Measurements from ENCODE around the gene C1QTNF6. TPM values are rescaled to one million over a fixed set of nuclear protein-coding genes. Genes with fewer than 3 reads are reported as not detected.

C1QTNF6 gene
- total and polyA plus RNA-seq, 2 of the 8 experiments (the other 6 are each of a cell fraction or from before 2014, with no cell fraction given), result 3.1 to 6.5 TPM

DNA sequence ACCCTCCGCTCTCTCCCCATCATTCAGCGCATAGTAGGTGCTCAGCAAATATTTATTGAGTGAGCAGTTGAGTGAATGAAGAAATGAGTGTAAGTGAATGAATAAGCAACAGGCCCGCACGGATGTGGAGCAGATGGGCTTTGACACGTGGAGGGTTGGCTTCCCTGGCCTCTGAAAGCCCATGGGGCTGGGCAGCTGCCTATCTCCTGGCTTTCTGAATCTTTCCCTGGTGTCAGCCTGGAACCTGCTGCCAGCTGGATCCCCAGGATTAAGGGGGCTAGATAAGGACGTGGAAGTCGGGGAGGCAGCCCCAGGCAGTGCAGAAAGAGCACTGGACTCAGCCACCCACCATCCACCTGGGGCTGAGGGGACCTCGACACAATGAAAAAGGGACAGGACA, 50.9 kb downstream of the C1QTNF6 start:
- H3K27ac ChIP-seq (ENCODE audit: low read depth, low read length), result no peak overlapping the region
- H3K4me2 ChIP-seq (ENCODE audit: insufficient read depth in 1 of 2, low read depth in 2 of 2, low read length in 2 of 2), result no peak overlapping the region
- peaks cover 0 to 2% of the 10 kb centered on the region in 2 experiments for H4K20me1 ChIP-seq (replicated peaks in 1 of 2; ENCODE audit: control insufficient read depth in 1 of 2, insufficient read depth in 2 of 2, low read length in 2 of 2)
- no peaks in the 10 kb centered on the region for H3K79me2 ChIP-seq (ENCODE audit: control insufficient read depth in 1 of 2, insufficient read depth in 2 of 2, low read length in 2 of 2)
- H4K5ac ChIP-seq (ENCODE audit: insufficient read length, low read depth, low read length), result no peak overlapping the region
- no peak overlapping the region for H3K18ac ChIP-seq (ENCODE audit: extremely low read depth, low read length)
- H2BK120ac ChIP-seq (replicated peaks; ENCODE audit: low read depth, low read length), result no peak overlapping the region
- H2BK15ac ChIP-seq (ENCODE audit: low read length), result no peak overlapping the region
- H2BK20ac ChIP-seq (ENCODE audit: low read length), result no peak overlapping the region
- DNase-seq (ENCODE audit: low read depth in 1 of 2, low spot score in 2 of 2) (no peak), FAIRE-seq (no peak)
- no peaks in the 10 kb centered on the region; a peak in 1 of 7 replicates for H3K27me3 ChIP-seq (replicated peaks in 1 of 4; ENCODE audit: control insufficient read depth in 3 of 4, extremely low read depth in 1 of 4, insufficient read depth in 3 of 4, low read length in 3 of 4)
- no peak overlapping the region for H2BK5ac ChIP-seq (ENCODE audit: low read depth, low read length)
- H2AK5ac ChIP-seq (ENCODE audit: low read depth, low read length), result no peak overlapping the region
- no peak overlapping the region for H4K91ac ChIP-seq (replicated peaks; ENCODE audit: insufficient read length, low read length)
- H3K56ac ChIP-seq (replicated peaks; ENCODE audit: insufficient read length, low read depth, low read length), result no peak overlapping the region
- H3K4me1 ChIP-seq (replicated peaks in 1 of 4; ENCODE audit: control insufficient read depth in 3 of 4, insufficient read depth in 4 of 4, low read length in 3 of 4), result no peaks in the 10 kb centered on the region; a peak in 1 of 7 replicates
- H2AFZ ChIP-seq (ENCODE audit: low read length), result no peak overlapping the region
- ChIA-PET CTCF (ENCODE audit: partially characterized antibody) (interaction anchor here (0.7 to 2.2 kb wide), 4 partner anchors 10 to 60 kb away, joined by 3 to 8 read pairs (median 4); no protein-coding TSS in a partner anchor), POLR2A (ENCODE audit: partially characterized antibody) (no interaction called here)
- no peaks in the 10 kb centered on the region for H3K36me3 ChIP-seq (ENCODE audit: control insufficient read depth in 2 of 4, insufficient read depth in 4 of 4, low read length in 3 of 4)
- peak overlapping the region; percentile 79; the same call in 1 of the 2 replicates for H4K8ac ChIP-seq (ENCODE audit: extremely low read depth, insufficient read depth, low read length)
- H3K23ac ChIP-seq (ENCODE audit: insufficient read length), result no peak overlapping the region
- no peak overlapping the region for H2BK12ac ChIP-seq (ENCODE audit: low read depth, low read length)
- no peak overlapping the region for H3K4ac ChIP-seq (replicated peaks; ENCODE audit: insufficient read length, low read depth, low read length)
- H3K9ac ChIP-seq (replicated peaks in 1 of 4; ENCODE audit: extremely low read depth in 1 of 4, low read depth in 3 of 4, low read length in 3 of 4), result no peak overlapping the region
- no peaks in the 10 kb centered on the region for H3K23me2 ChIP-seq (ENCODE audit: low read depth, low read length)
- no peaks in the 10 kb centered on the region for H3K9me3 ChIP-seq (ENCODE audit: insufficient read depth in 2 of 2, low read depth in 1 of 2, low read length in 1 of 2)
- H3K14ac ChIP-seq (ENCODE audit: insufficient read length), result no peak overlapping the region
- H3K79me1 ChIP-seq (ENCODE audit: low read depth, low read length), result no peaks in the 10 kb centered on the region
- WGBS, 2 experiments (ENCODE audit: extremely low coverage in 1 of 2, insufficient coverage in 1 of 2, insufficient read length in 1 of 2, insufficient replicate concordance in 2 of 2, low coverage in 1 of 2, low lambda C conversion rate in 2 of 2, missing lambda C conversion rate in 1 of 2), result 92% methylated on average over 8 of the region's 8 CpGs; no CpG with 5 or more reads in 1 of the 2 experiments
- no peak overlapping the region for H3K4me3 ChIP-seq (ENCODE audit: extremely low read depth in 1 of 4, insufficient read depth in 2 of 4, low read depth in 3 of 4, low read length in 4 of 4)
- TF ChIP-seq POU5F1 (IDR thresholded peaks at IDR 0.05; ENCODE audit: low read depth, low read length) (no peak), HDAC2 (IDR thresholded peaks at IDR 0.05; ENCODE audit: borderline replicate concordance in 1 of 2, low read depth in 2 of 2, low read length in 2 of 2) (no peak), TEAD4 (IDR thresholded peaks at IDR 0.05; ENCODE audit: low read depth, low read length) (no peak), SIX5 (IDR thresholded peaks at IDR 0.05; ENCODE audit: low read depth, low read length) (no peak)
- TF ChIP-seq, protein P1, sequence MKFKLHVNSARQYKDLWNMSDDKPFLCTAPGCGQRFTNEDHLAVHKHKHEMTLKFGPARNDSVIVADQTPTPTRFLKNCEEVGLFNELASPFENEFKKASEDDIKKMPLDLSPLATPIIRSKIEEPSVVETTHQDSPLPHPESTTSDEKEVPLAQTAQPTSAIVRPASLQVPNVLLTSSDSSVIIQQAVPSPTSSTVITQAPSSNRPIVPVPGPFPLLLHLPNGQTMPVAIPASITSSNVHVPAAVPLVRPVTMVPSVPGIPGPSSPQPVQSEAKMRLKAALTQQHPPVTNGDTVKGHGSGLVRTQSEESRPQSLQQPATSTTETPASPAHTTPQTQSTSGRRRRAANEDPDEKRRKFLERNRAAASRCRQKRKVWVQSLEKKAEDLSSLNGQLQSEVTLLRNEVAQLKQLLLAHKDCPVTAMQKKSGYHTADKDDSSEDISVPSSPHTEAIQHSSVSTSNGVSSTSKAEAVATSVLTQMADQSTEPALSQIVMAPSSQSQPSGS (IDR thresholded peaks at IDR 0.05; ENCODE audit: low read length), result no peak

Data from H1 (cell line).